KMS-11 (cell line): ENCODE measurements around the gene TOMM20.

Experiments used
- H2AFZ ChIP-seq: fragments of 200-600 bp; sonication (generic); 2 replicates; pipeline ENCODE4 v1.6.1; 2016; ENCODE audit warnings: antibody characterized with exemption, mixed run types, low read depth
- H3K27ac ChIP-seq: fragments of 200-600 bp; sonication (generic); 2 replicates; pipeline ENCODE4 v1.6.1; 2016; ENCODE audit warnings: mild to moderate bottlenecking, mixed run types
- H3K27me3 ChIP-seq: fragments of 200-600 bp; sonication (generic); 2 replicates; pipeline ENCODE4 v1.6.1; 2017; ENCODE audit warnings: mild to moderate bottlenecking, low read depth, mixed run types, moderate library complexity; ENCODE audit not compliant: insufficient read depth
- H3K36me3 ChIP-seq: fragments of 200-600 bp; sonication (generic); 2 replicates; pipeline ENCODE4 v1.6.1; 2017; ENCODE audit warnings: mild to moderate bottlenecking, mixed run types; ENCODE audit not compliant: insufficient read depth
- H3K4me1 ChIP-seq: fragments of 200-600 bp; sonication (generic); 2 replicates; pipeline ENCODE4 v1.6.1; 2016; ENCODE audit warnings: mild to moderate bottlenecking, low read depth, mixed run types; ENCODE audit not compliant: poor library complexity, severe bottlenecking
- H3K4me2 ChIP-seq: fragments of 200-600 bp; sonication (generic); 2 replicates; pipeline ENCODE4 v1.7.0; 2016; ENCODE audit warnings: mild to moderate bottlenecking, mixed run types
- H3K4me3 ChIP-seq: fragments of 200-600 bp; sonication (generic); IDR thresholded peaks from 2 replicates; pipeline ENCODE4 v1.6.1; 2017; ENCODE audit warnings: low read depth, low read length, mixed read lengths; ENCODE audit not compliant: insufficient read depth
- H3K79me2 ChIP-seq: fragments of 200-600 bp; sonication (generic); 2 replicates; pipeline ENCODE4 v1.6.1; 2016; ENCODE audit warnings: low read depth, mixed run types; ENCODE audit not compliant: insufficient read depth
- H3K9ac ChIP-seq: fragments of 200-600 bp; sonication (generic); 2 replicates; pipeline ENCODE4 v1.6.1; 2016; ENCODE audit warnings: mild to moderate bottlenecking, mixed run types
- H4K20me1 ChIP-seq: fragments of 200-600 bp; sonication (generic); 2 replicates; pipeline ENCODE4 v1.6.1; 2016; ENCODE audit warnings: mild to moderate bottlenecking, mixed run types; ENCODE audit not compliant: insufficient read depth
- TF ChIP-seq, protein P1 (sequence below): fragments of 200-600 bp; sonication (generic); conservative IDR thresholded peaks from 2 replicates; pipeline ENCODE4 v1.6.1; 2017; ENCODE audit warnings: low read depth, mild to moderate bottlenecking, antibody characterized with exemption, low read length, moderate library complexity, mixed read lengths

Gene TOMM20

DNA sequence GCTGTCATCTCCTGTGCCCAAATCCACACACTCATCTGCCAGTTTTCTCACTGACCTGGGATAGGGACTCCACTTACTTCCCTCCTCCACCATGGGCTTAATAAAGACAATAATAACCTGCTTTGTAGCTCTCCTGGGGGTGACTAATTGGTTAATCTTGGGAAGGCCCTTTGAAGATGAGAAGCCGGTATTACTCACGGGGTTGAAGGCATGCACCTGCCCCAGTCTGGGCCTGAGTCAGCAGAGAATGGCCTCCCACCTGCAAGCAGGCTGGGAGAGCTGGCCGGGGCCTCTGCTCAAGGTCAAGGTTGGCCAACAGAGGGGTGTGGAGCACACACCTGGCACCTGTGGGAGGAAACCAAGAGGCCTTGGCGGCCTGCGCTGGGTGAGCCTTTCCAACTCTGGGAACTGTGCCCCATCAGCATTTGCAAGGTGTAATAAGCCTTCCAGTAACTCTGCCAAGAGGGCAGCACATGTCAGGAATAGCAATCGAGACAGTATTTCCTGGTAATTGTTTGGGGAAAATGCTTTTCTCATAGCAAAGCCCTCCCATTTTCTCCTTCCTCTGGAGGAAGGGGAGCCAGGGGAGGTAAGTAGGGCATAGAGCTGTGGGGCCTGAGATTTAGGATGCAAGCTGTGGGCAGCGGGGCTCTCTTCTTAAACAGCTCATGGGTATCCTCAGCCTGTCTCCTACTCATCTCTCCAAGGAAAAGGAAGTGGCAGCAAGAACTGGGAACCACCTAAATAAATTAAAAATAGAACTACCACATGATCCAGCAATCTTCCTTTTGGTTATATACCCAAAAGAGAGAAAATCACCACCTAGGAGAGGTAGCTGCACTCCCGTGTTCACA, 49.0 kb downstream of the TOMM20 start:
- H3K79me2 ChIP-seq = no peaks in the 10 kb centered on the region
- no peak overlapping the region for H3K4me3 ChIP-seq
- H3K36me3 ChIP-seq = no peaks in the 10 kb centered on the region
- peak overlapping the region; percentile 7; the same call in 1 of the 2 replicates for H3K27ac ChIP-seq
- H4K20me1 ChIP-seq = no peaks in the 10 kb centered on the region
- H3K4me1 ChIP-seq = peaks cover 53% of the 10 kb centered on the region
- H3K27me3 ChIP-seq = no peaks in the 10 kb centered on the region
- peak overlapping the region; percentile 11; the same call in 1 of the 2 replicates for H2AFZ ChIP-seq
- no peak overlapping the region for H3K9ac ChIP-seq
- peak overlapping the region; percentile 42 for H3K4me2 ChIP-seq
- TF ChIP-seq, protein P1, sequence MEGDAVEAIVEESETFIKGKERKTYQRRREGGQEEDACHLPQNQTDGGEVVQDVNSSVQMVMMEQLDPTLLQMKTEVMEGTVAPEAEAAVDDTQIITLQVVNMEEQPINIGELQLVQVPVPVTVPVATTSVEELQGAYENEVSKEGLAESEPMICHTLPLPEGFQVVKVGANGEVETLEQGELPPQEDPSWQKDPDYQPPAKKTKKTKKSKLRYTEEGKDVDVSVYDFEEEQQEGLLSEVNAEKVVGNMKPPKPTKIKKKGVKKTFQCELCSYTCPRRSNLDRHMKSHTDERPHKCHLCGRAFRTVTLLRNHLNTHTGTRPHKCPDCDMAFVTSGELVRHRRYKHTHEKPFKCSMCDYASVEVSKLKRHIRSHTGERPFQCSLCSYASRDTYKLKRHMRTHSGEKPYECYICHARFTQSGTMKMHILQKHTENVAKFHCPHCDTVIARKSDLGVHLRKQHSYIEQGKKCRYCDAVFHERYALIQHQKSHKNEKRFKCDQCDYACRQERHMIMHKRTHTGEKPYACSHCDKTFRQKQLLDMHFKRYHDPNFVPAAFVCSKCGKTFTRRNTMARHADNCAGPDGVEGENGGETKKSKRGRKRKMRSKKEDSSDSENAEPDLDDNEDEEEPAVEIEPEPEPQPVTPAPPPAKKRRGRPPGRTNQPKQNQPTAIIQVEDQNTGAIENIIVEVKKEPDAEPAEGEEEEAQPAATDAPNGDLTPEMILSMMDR = no peak

DNA sequence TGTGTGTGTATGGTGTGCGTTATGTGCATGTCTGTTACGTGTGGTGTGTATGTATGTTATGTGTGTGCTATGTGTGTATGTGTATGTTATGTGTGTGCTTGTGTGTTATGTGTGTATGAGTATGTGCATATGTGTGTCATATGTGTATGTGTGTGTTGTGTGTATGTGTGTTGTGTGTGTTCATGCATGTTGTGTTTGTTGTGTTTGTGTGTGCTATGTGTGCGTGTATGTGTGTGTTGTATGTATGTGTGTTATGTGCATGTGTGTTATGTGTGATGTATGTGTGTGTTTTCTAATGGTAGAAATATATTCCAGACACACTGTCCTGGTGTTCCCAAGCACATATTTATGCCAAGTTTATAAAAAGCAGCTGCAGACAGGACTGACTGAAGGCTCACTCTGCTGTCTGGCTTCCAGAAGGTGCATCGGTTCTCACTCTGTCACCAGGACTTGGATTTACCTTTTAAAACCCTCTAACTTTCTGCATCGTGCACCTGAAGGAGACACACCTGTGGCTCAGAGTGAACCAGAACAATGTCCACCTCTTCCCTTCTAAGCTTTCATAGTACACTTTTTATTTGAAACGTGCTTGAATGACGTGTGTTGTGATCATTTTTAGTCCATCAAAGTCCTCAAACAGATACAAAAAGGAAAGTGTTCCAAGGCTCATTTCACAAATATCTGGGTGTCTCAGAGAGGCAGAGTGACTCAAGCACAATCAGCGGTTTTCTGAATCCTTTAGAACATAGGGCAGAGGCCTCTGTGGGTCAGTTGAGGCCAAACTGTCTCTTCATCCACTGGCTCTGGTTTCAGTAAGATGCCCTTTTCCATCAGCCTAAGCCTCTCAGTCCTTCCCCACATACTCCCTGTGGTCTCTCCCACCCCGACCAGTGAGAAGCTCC, 49.9 kb downstream of the TOMM20 start:
- Histone ChIP-seq H3K4me1 (peaks cover 57% of the 10 kb centered on the region), H4K20me1 (no peaks in the 10 kb centered on the region), H3K4me2 (peak overlapping the region; percentile 42), H3K79me2 (no peaks in the 10 kb centered on the region), H3K27ac (peak overlapping the region; percentile 7; the same call in 1 of the 2 replicates), H3K27me3 (no peaks in the 10 kb centered on the region), H3K4me3 (no peak overlapping the region), H3K36me3 (no peaks in the 10 kb centered on the region), H3K9ac (no peak overlapping the region), H2AFZ (no peak overlapping the region)
- TF ChIP-seq, protein P1 = no peak

DNA sequence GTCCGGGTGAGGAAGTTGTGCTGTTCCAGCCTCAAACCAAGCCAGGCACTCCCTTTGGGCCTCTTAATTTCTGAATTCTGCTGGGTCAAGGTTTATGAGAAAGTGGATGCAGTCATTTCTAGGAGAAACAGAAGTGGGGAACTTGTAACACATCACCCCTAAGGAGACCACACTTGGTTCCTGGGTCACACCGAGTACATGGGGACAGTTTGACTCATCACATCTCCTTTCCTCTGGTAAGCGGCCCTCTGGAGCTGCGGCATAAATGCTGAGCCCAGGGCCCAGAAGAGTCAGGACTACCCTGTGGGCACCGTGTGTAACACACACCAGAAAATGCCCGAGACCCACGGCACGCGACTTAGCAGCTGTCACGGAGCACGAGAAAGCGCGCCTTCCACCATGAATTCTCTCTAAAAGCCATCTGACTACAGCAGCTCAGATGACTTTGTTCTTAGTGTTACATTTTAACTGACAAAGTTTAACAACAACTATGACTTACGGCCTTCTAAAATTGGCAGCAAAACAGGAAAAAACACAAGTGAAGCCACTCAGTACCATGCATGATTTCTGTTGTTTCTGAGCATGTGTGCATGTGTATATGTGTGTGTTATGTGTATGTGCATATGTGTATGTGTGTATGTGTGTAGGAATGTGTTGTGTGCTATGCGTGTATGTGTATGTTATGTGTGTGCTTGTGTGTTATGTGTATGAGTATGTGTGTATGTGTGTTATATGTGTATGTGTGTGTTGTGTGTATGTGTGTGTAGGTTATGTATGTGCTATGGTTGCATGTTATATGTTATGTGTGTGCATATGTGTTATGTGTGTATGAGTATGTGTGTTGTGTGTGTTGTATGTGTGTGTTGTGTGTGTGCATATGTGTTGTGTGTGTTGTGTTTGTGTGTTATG, 50.8 kb downstream of the TOMM20 start:
- no peak overlapping the region for H3K4me2 ChIP-seq
- no peaks in the 10 kb centered on the region for H4K20me1 ChIP-seq
- no peak overlapping the region for H3K4me3 ChIP-seq
- no peaks in the 10 kb centered on the region for H3K79me2 ChIP-seq
- H3K9ac ChIP-seq = no peak overlapping the region
- TF ChIP-seq, protein P1 = no peak
- H3K36me3 ChIP-seq = no peaks in the 10 kb centered on the region
- H2AFZ ChIP-seq = no peak overlapping the region
- H3K4me1 ChIP-seq = peaks cover 52% of the 10 kb centered on the region
- H3K27ac ChIP-seq = no peak overlapping the region
- H3K27me3 ChIP-seq = no peaks in the 10 kb centered on the region

DNA sequence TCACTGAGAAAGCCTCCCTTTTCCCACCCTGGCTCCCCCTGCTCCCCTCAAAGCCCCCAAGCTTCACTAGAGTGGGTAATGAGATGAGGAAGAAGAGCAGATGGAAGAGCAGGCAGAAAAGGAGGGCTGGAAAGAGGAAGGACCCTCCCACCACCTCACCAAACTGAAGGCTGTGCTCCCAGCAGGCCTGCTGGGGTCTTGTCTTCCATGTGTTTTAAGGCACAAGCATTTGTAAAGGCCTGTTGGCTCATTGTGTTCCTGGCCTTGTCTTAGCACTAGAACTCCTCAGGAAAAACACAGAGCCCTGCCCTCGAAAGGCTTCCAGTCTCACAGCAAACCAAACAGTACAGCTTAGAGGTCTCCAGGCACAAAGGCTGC, 51.5 kb downstream of the TOMM20 start:
- Histone ChIP-seq H3K36me3 (no peaks in the 10 kb centered on the region), H3K79me2 (no peaks in the 10 kb centered on the region), H3K4me1 (peaks cover 47% of the 10 kb centered on the region), H3K27me3 (no peaks in the 10 kb centered on the region), H3K4me3 (no peak overlapping the region), H3K27ac (no peak overlapping the region), H3K4me2 (no peak overlapping the region), H3K9ac (no peak overlapping the region), H2AFZ (no peak overlapping the region), H4K20me1 (no peaks in the 10 kb centered on the region)
- TF ChIP-seq, protein P1 = no peak
